AG04449 (cell line): ENCODE data around the gene YARS1.

Experiments
- CTCF ChIA-PET: fragments of 350-600 bp; formaldehyde crosslinking; extraction: SDS; loops from one replicate; lab custom pipeline; 2021; ENCODE audit warnings: antibody characterized with exemption; lab: Yijun Ruan, JAX
- POLR2A ChIA-PET: fragments of 400-600, 350-600 bp; formaldehyde crosslinking; extraction: SDS; loops from one replicate; lab custom pipeline; 2020; ENCODE audit warnings: antibody characterized with exemption, inconsistent platforms; lab: Yijun Ruan, JAX
- DNase-seq: peaks from one replicate; pipeline ENCODE4 v3.0.0-alpha.2; 2010; ENCODE audit warnings: low read depth, low spot score
- H3K4me3 ChIP-seq: 2 replicates; pipeline ENCODE4 v1.5.1; 2011; ENCODE audit warnings: low read depth, mild to moderate bottlenecking, control low read depth, low read length
- TF ChIP-seq, protein P1 (sequence below): IDR thresholded peaks from one replicate; pipeline ENCODE4 v1.5.1; 2011; ENCODE audit warnings: mild to moderate bottlenecking, moderate library complexity, low read length, control low read depth, inconsistent platforms; ENCODE audit not compliant: insufficient read depth; ENCODE audit errors: missing control alignments

The YARS1 gene

GRCh38 chr1:32755810-32756159 is 61.4 kb downstream of the YARS1 start:
- no peak for DNase-seq
- ChIA-PET CTCF (interaction anchor here (0.8 to 5.3 kb wide), 3 partner anchors 14 to 43 kb away, joined by 4 to 32 read pairs (median 8); a partner anchor contains a TSS), POLR2A (no interaction called here)
- TF ChIP-seq, protein P1, sequence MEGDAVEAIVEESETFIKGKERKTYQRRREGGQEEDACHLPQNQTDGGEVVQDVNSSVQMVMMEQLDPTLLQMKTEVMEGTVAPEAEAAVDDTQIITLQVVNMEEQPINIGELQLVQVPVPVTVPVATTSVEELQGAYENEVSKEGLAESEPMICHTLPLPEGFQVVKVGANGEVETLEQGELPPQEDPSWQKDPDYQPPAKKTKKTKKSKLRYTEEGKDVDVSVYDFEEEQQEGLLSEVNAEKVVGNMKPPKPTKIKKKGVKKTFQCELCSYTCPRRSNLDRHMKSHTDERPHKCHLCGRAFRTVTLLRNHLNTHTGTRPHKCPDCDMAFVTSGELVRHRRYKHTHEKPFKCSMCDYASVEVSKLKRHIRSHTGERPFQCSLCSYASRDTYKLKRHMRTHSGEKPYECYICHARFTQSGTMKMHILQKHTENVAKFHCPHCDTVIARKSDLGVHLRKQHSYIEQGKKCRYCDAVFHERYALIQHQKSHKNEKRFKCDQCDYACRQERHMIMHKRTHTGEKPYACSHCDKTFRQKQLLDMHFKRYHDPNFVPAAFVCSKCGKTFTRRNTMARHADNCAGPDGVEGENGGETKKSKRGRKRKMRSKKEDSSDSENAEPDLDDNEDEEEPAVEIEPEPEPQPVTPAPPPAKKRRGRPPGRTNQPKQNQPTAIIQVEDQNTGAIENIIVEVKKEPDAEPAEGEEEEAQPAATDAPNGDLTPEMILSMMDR = no peak
- H3K4me3 ChIP-seq = no peak overlapping the region; the same call in 1 of the 2 replicates

DNA sequence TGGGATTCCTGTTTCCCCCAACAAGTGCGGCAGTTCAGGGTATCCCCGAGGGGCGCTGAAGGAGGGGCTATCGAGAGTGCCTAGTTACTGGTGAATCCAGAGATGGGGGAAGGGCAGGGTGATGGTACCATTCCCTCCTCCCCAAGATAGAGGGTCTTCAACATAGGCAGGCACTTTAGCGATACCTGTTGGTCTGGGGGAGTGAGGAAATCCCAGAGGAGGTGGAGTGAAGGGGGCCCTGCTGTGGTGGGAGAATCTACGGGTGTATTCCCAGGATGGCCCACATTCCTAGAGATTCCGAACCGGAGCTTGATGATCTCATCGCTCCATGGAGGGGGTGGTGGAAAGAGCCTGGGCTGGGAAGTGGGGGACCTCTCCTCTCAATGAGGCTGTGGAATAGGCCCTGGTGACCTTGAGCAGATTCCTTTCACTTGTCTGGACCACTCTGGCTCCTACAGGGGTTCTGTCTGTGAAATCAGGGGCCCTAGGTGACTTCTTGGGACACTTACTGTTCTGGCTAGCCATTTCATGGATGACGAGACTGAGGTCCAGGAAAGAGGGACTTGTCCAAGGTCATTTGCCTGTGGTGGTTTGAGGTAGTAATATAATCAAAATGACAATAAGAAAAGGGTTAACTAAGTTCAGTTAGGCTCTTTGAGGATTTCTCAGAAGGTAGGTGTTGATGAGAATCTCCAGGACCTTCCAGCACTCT is 61.9 kb downstream of the YARS1 start:
- DNase-seq = no peak
- ChIA-PET POLR2A (no interaction called here), CTCF (interaction anchor here (0.7 to 5.3 kb wide), 5 partner anchors 10 to 235 kb away, joined by 3 to 32 read pairs (median 8); no protein-coding TSS in a partner anchor)
- H3K4me3 ChIP-seq = peak overlapping the region; percentile 68
- TF ChIP-seq, protein P1 = no peak

DNA sequence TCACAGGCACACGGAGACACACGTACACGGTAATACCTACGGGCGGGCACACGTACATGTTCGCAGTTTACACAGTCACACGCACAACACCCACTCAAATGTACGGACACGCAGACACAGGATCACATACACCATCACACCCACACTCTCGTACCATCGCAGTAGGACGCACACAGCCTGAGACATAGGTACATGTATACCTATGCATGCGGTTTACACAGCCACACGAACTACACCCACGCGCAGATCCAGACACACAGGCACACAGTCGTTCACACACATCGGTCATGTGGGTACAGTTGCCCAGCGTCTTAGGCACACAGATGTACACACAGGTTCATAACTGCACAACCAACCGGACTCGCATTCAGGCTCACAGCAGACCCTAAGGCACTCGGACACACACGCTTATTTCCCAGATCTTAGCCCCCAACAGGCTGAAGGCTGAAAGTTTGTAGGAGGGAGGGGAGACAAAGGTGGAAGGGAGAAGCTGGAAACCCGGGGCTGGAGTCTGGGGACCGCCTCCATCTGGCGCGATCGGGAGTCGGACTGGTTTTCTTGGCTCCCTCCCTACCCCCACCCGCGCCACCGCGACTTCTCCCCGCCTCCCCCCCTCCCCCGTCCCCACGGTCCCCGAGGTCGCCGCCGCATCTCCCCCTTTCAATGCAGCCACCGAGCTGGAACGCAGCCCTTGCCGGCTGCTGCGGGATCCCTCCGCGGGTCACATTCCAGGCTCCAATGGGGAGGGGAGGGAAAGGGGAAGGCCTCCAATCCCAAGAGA is 62.7 kb downstream of the YARS1 start:
- no peak for DNase-seq
- TF ChIP-seq, protein P1 = no peak
- ChIA-PET CTCF (interaction anchor here (0.7 to 5.3 kb wide), 5 partner anchors 11 to 234 kb away, joined by 3 to 32 read pairs (median 5); no protein-coding TSS in a partner anchor), POLR2A (interaction anchor here (1.6 kb wide), 1 partner anchor 51 kb away, joined by 12 read pairs; the partner anchor contains the start of gene SYNC)
- H3K4me3 ChIP-seq = peak overlapping the region; percentile 68

- no peak for DNase-seq
- TF ChIP-seq, protein P1 = no peak
- POLR2A ChIA-PET = interaction anchor here (1.6 kb wide), 1 partner anchor 50 kb away, joined by 12 read pairs; the partner anchor contains the start of gene SYNC
- CTCF ChIA-PET = interaction anchor here (1.0 to 4.4 kb wide), 3 partner anchors 11 to 233 kb away, joined by 3 to 24 read pairs (median 5); no protein-coding TSS in a partner anchor
- H3K4me3 ChIP-seq = peak overlapping the region; percentile 68
Observed at GRCh38 chr1:32753532-32754316, 63.4 kb downstream of the YARS1 start.

GRCh38 chr1:32749771-32750170 is 67.4 kb downstream of the YARS1 start:
- TF ChIP-seq, protein P1 = no peak
- DNase-seq = no peak
- POLR2A ChIA-PET = interaction anchor here (0.6 kb wide), 1 partner anchor 111 kb away, joined by 3 read pairs; no protein-coding TSS in a partner anchor
- no peak overlapping the region for H3K4me3 ChIP-seq
- CTCF ChIA-PET = interaction anchor here (1.0 to 1.5 kb wide), 3 partner anchors 10 to 37 kb away, joined by 3 to 6 read pairs (median 6); no protein-coding TSS in a partner anchor
